ENCODE measurements around the gene ADARB1.

Gene ADARB1

GRCh38 chr21:45114475-45114874 is 40.1 kb downstream of the ADARB1 start:
- no peak overlapping the region for H3K4me3 ChIP-seq (ENCODE audit: low read depth, low read length)
- TF ChIP-seq MYC (IDR thresholded peaks at IDR 0.05; ENCODE audit: low read depth, low read length) (no peak), CTCF (IDR thresholded peaks at IDR 0.05; ENCODE audit: low read depth, low read length) (no peak), MAX (IDR thresholded peaks at IDR 0.05; ENCODE audit: low read depth, low read length) (no peak), POLR2A (IDR thresholded peaks at IDR 0.05; ENCODE audit: extremely low read depth, insufficient read length) (no peak)
- DNase-seq (ENCODE audit: low read depth): no peak

GRCh38 chr21:45115141-45115540 is 40.8 kb downstream of the ADARB1 start:
- H3K4me3 ChIP-seq (ENCODE audit: low read depth, low read length): no peak overlapping the region
- no peak for DNase-seq (ENCODE audit: low read depth)
- TF ChIP-seq MAX (IDR thresholded peaks at IDR 0.05; ENCODE audit: low read depth, low read length) (no peak), POLR2A (IDR thresholded peaks at IDR 0.05; ENCODE audit: extremely low read depth, insufficient read length) (no peak), MYC (IDR thresholded peaks at IDR 0.05; ENCODE audit: low read depth, low read length) (no peak), CTCF (IDR thresholded peaks at IDR 0.05; ENCODE audit: low read depth, low read length) (no peak)

GRCh38 chr21:45116066-45116465 is 41.7 kb downstream of the ADARB1 start:
- no peak overlapping the region for H3K4me3 ChIP-seq (ENCODE audit: low read depth, low read length)
- DNase-seq (ENCODE audit: low read depth): no peak

GRCh38 chr21:45117314-45117713 is 42.9 kb downstream of the ADARB1 start:
- no peak overlapping the region for H3K4me3 ChIP-seq (ENCODE audit: low read depth, low read length)
- TF ChIP-seq CTCF (IDR thresholded peaks at IDR 0.05; ENCODE audit: low read depth, low read length) (no peak), MYC (IDR thresholded peaks at IDR 0.05; ENCODE audit: low read depth, low read length) (no peak), MAX (IDR thresholded peaks at IDR 0.05; ENCODE audit: low read depth, low read length) (no peak)
- DNase-seq (ENCODE audit: low read depth): no peak

More at GRCh38 chr21:45116066-45116465, 41.7 kb downstream of the ADARB1 start:
- TF ChIP-seq POLR2A (IDR thresholded peaks at IDR 0.05; ENCODE audit: extremely low read depth, insufficient read length): no peak

- no peak for DNase-seq (ENCODE audit: low read depth)
- no peak overlapping the region for H3K4me3 ChIP-seq (ENCODE audit: low read depth, low read length)
- TF ChIP-seq MYC (IDR thresholded peaks at IDR 0.05; ENCODE audit: low read depth, low read length): no peak
- TF ChIP-seq MAX (IDR thresholded peaks at IDR 0.05; ENCODE audit: low read depth, low read length): no peak
- no peak for TF ChIP-seq CTCF (IDR thresholded peaks at IDR 0.05; ENCODE audit: low read depth, low read length)
- no peak for TF ChIP-seq POLR2A (IDR thresholded peaks at IDR 0.05; ENCODE audit: extremely low read depth, insufficient read length)
Observed at GRCh38 chr21:45118099-45118498, 43.7 kb downstream of the ADARB1 start.

GRCh38 chr21:45119812-45120211 is 45.4 kb downstream of the ADARB1 start:
- TF ChIP-seq CTCF (IDR thresholded peaks at IDR 0.05; ENCODE audit: low read depth, low read length) (no peak), MYC (IDR thresholded peaks at IDR 0.05; ENCODE audit: low read depth, low read length) (no peak), MAX (IDR thresholded peaks at IDR 0.05; ENCODE audit: low read depth, low read length) (no peak), POLR2A (IDR thresholded peaks at IDR 0.05; ENCODE audit: extremely low read depth, insufficient read length) (no peak)
- no peak for DNase-seq (ENCODE audit: low read depth)
- no peak overlapping the region for H3K4me3 ChIP-seq (ENCODE audit: low read depth, low read length)

Measured in NB4 (cell line).